NCI-H187 (cell line): ENCODE data around the gene SCARF1.
"Not testable (repeated sequence)": the region's sequence is repeated elsewhere in the genome, so short reads cannot be mapped to it uniquely, and the experiment has no call there.

Experiments used
- DNase-seq, 2 experiments: peaks; one replicate each; lab custom pipeline; 2025; lab: John Stamatoyannopoulos, UW

The SCARF1 gene

GRCh38 chr17:1645207-1646171 is at the start of gene SCARF1:
Gene SCARF1, minus strand, starts transcription at chr17:1645732. Its CDS starts 35 bp downstream, at chr17:1645697.
- DNase-seq, result no peak

GRCh38 chr17:1693339-1693738 is 47.8 kb upstream of the SCARF1 start:
- DNase-seq, result no peak

- no peak for DNase-seq
Observed at GRCh38 chr17:1690544-1691221, 45.2 kb upstream of the SCARF1 start.

- DNase-seq, result not testable (repeated sequence)
Observed at GRCh38 chr17:1688405-1688804, 42.9 kb upstream of the SCARF1 start.

- DNase-seq, result no peak
Observed at GRCh38 chr17:1686086-1686485, 40.6 kb upstream of the SCARF1 start.

- peak; percentile 82 to 88 for DNase-seq
Observed at GRCh38 chr17:1684378-1685189, 39.1 kb upstream of the SCARF1 start, which contains the start of gene PRPF8. Gene PRPF8, minus strand, starts transcription at chr17:1684867. Its CDS starts 296 bp downstream, at chr17:1684571.

- DNase-seq, result no peak
Observed at GRCh38 chr17:1683459-1683858, 37.9 kb upstream of the SCARF1 start.

GRCh38 chr17:1676401-1676800 is 30.9 kb upstream of the SCARF1 start:
- DNase-seq, result no peak

GRCh38 chr17:1673041-1673785 is 27.7 kb upstream of the SCARF1 start:
- no peak for DNase-seq

- not testable (repeated sequence) for DNase-seq
Observed at GRCh38 chr17:1663934-1664333, 18.4 kb upstream of the SCARF1 start.

- DNase-seq, result no peak
Observed at GRCh38 chr17:1661045-1661444, 15.5 kb upstream of the SCARF1 start.

- no peak for DNase-seq
Observed at GRCh38 chr17:1658100-1658499, 12.6 kb upstream of the SCARF1 start.

- no peak for DNase-seq
Observed at GRCh38 chr17:1653735-1654134, 8.2 kb upstream of the SCARF1 start.

- not testable (repeated sequence) for DNase-seq
Observed at GRCh38 chr17:1652794-1653193, 7.3 kb upstream of the SCARF1 start.

- DNase-seq, result no peak
Observed at GRCh38 chr17:1651559-1651844, 6.0 kb upstream of the SCARF1 start.

GRCh38 chr17:1650731-1651558 is 5.4 kb upstream of the SCARF1 start:
- no peak for DNase-seq

- DNase-seq, result no peak
Observed at GRCh38 chr17:1649844-1650501, 4.4 kb upstream of the SCARF1 start, which contains the start of gene RILP. Gene RILP, minus strand, starts transcription at chr17:1649866. Its CDS starts 62 bp downstream, at chr17:1649804.

- peak; percentile 14 to 60 for DNase-seq
Observed at GRCh38 chr17:1648963-1649843, 3.7 kb upstream of the SCARF1 start.
